HG03095 (cell line): ENCODE results near the gene KLHL22.
"Not testable (repeated sequence)": the region's sequence is repeated elsewhere in the genome, so short reads cannot be mapped to it uniquely, and the experiment has no call there.

ENCODE experiments used
- ATAC-seq: cut with Tn5 transposase; IDR thresholded peaks from one replicate; pipeline ENCODE4 v1.9.1; 2021; ENCODE audit warnings: moderate library complexity; ENCODE audit not compliant: unreplicated experiment

KLHL22 gene

GRCh38 chr22:20451129-20451778 is 44.3 kb downstream of the KLHL22 start:
- ATAC-seq = not testable (repeated sequence)

- no peak for ATAC-seq
These were observed 45.1 kb downstream of the KLHL22 start for GRCh38 chr22:20450551-20450906.

GRCh38 chr22:20449819-20450550 is 45.6 kb downstream of the KLHL22 start:
- no peak for ATAC-seq

- ATAC-seq = no peak
These were observed 47.0 kb downstream of the KLHL22 start for GRCh38 chr22:20448630-20449029.

- no peak for ATAC-seq
These were observed 49.1 kb downstream of the KLHL22 start for GRCh38 chr22:20446383-20446970.

GRCh38 chr22:20444325-20444724 is 51.3 kb downstream of the KLHL22 start:
- ATAC-seq = no peak

GRCh38 chr22:20442485-20443284 is 52.9 kb downstream of the KLHL22 start:
- no peak for ATAC-seq

GRCh38 chr22:20441631-20442484 is 53.7 kb downstream of the KLHL22 start:
- ATAC-seq = no peak

GRCh38 chr22:20440637-20441591 is 54.7 kb downstream of the KLHL22 start:
- no peak for ATAC-seq

- ATAC-seq = no peak
These were observed 55.5 kb downstream of the KLHL22 start for GRCh38 chr22:20439928-20440575.

- no peak for ATAC-seq
These were observed 56.1 kb downstream of the KLHL22 start for GRCh38 chr22:20439556-20439927.

GRCh38 chr22:20438678-20439492 is 56.7 kb downstream of the KLHL22 start:
- ATAC-seq = no peak

GRCh38 chr22:20438427-20438677 is 57.2 kb downstream of the KLHL22 start:
- no peak for ATAC-seq

GRCh38 chr22:20437613-20438426 is 57.8 kb downstream of the KLHL22 start, which contains the start of gene SCARF2:
TSS of gene SCARF2 (minus strand) at chr22:20437825. CDS start at chr22:20437754, 71 bp downstream.
- no peak for ATAC-seq

GRCh38 chr22:20436768-20437612 is 58.6 kb downstream of the KLHL22 start:
- ATAC-seq = no peak

- no peak for ATAC-seq
These were observed 59.3 kb downstream of the KLHL22 start for GRCh38 chr22:20436307-20436767.
